NCI-H2196 treated with DMSO at 0.1 percent for 48 hours (cell line): ENCODE data around the gene MCIDAS.

Source experiments
- DNase-seq: peaks from one replicate; lab custom pipeline; 2025; ENCODE audit not compliant: unreplicated experiment; lab: John Stamatoyannopoulos, UW

Gene MCIDAS

DNA sequence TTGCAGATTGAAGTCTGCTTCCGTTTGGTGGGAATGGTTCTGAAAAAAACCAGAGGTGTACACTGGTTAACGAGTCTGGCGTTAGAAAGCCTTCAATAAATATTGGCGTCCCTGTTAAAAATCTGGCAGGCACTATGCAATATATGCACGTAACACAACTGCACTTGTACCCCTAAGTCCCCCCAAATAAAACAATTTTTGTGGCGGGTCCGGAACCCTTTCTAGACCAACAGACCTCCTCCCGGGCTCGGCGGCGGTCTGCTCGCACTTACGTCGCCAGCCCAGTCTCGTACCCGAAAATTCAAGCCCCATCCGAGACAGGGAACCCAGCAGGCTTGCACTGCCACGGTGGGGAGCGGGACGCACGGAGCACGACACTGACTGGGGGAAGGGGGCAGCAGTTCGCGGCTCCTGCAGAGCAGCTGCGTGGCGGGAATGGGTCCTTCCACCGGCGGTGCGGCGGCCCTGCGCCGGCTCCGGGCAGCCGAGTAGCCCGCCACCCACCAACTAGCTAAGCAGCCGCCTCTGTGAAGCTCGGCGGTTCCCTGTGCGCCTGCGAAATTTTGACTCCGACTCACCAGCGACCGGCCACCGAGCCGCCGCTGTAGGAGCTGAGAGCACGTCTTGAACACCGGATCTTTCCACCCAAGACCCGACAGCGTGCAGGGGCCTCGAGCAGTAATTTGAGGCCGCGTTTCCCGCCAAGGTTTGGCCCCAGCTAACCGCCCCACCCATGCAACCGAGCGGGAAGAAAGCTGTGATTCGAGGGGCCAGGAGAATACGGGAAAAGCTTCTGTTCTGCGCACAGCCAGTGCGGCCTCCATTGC is 3.9 kb downstream of the MCIDAS start:
- no peak for DNase-seq

DNA sequence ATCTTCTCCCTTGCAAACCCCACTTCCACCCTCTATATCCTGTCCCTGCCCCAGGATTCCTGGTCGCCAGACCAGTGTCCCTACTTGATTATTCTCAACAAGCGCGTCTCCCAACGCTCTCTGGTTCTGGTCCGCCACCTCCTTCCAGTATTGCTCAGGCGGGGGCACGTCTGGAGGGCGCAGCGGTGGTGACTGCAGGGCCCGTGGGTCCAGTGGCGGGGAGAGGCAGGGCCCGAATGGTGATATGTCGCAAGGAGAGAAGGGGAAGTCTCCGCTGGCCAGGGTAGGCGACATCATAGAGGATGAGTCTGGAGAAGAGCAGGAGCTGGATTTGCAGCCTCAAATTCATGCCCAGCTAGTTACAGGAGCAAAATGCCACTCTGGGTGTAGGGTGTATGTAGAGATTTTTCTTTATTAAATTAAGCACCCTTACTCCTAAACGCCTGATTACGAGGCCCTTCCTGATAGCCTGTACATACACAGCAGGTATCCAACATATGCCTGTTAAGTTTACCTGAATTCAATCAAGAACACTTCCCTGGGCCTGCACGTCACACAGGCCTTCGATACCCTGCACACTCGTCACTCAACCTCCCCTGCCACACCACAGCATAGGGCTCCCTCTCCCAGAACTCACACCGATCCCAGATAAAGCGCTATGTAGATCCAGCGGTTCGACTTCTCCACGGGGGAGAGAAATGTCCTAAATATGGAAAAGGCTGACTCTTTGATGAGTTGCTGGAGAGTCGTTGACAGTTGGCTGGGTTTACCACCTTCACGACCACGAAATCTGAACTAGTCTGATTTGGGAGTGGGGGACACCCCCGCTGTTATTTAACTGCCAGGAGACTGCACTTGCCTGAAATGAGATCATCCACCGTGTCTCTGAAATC is 4.8 kb downstream of the MCIDAS start:
- DNase-seq = no peak

DNA sequence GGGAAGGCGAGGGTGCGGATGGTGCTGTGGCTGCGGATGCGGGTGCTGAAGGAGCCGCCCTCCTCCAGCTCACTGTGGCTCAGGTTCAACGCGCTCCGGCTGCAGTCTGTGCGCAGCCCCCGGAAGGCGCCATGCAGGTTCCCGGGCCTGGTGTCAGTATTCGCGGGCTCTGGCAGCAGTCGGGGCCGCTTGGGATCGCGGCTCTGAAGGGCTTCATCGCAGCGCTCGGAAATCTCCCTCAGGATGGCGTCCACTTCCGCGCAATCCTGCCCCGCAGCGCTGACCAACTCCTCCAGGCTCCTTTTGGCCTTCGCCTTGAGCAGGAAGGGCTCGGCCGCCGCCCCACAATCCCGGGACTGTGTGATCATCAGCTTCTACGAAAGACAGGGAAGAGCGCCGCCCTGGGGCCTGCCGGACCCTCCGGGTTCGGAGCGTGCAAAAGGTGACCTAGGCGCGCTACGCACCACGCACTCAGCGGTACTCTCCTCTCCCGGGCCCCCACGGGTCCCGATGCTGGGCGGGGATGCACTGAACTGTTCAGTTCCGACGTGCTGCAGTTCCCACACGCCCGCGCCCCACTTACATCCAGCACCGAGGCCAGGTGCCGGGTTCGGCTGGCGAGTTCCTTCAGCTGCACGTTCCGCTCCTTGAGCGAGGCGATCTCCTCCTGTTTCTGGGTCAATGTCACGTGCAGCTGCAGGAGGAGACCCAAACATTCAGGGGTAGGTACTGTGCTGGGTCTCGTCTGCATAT is 6.5 kb downstream of the MCIDAS start:
- no peak for DNase-seq

DNA sequence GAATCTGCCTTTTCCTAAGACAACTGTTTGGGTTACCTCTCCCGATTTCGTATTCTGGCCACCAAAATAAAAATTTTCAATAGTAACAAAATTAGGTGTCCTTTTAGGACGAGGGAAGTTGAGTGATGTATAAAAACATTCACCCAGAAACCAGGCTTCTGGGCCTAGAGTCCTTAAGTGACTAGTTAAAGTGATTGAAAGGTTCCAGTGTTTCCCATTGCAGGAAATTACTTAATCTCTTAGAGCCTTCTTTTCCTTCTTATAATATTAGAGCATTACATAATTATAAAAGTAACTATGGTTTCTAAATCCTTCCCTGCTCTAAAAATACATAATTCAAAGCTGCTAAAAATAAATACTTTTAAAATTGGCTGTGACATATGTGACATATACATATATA is 7.3 kb downstream of the MCIDAS start:
- no peak for DNase-seq

DNA sequence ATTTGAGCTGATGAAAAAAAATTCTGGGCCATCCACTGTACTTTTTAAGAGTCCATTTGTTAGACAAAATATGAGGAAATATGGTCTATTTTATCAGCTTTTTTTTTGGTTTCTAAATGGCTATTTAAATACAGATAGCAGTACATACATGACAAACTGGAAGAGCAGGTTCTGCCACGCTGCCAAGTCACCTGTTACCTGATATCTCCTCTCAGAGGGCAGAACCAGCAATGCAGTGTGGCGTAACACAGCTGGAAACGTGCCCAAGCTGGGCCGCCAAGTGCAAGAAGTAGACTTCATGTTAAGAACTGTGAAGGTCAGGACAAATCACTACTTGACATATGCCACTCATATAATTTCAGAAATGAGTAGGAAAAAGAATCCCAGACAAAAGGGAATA is 8.1 kb downstream of the MCIDAS start:
- peak; percentile 9 for DNase-seq

DNA sequence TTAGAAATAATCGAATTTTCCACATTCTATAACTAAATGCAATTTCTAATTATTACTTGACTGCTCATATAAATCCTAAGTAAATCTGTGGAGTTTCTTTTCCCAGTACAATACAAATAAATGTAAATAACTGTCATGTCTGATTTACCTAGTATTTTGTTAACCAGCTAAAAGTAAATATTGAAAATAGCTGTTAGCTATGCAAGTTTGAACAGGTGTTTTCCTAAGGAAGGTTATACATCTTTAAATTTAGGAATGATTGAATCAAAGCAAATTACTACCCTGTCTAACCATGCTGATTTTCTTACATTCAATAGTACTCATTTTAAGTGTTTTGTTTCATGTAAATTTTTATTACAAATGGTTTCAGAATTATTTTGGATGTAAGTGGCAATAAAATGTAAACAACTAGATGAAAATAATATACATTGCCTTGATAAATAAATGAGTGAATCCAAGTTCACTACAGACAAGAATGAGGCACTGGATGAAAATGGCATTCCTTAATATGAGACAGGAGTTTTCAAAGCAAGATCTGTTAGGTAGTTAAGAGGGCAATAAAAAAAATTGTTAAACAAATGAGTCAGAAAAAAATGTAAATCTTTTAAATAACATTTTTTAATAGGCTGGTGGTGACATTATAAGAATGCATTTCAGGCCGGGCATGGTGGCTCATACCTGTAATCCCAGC is 15.8 kb downstream of the MCIDAS start:
- no peak for DNase-seq

DNA sequence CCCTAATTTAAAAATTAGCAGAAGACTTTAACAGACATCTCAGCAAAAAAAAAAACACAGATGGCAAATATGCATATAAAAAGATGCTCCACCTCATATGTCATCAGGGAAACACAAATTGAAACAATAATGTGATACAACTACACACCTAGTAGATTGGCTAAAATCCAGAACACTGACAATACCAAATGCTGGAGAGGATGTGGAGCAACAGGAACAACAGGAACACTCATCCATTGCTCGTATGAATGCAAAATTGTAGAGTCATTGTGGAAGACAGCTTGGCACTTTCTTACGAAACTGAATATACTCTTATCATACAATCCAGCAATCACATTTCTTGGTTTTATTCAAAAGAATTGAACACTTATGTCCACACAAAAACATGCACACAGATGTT is 22.1 kb downstream of the MCIDAS start:
- DNase-seq = no peak

DNA sequence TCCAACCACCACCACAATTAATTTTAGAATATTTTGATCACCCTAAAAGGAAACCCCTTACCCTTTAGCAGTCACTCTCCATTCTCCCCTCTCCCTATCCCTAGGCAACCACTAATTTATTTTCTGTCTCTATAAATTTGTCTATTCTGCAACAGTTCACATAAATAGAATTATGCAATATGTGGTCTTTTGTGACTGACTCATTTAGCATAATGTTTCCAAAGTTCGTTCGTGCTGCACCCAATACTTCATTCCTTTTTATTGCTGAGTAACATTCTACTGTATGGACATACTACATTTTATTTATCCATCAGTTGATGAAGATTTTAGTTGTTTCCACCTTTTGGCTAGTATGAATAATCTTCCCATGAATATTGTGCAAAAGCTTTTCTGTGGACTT is 36.0 kb downstream of the MCIDAS start:
- DNase-seq = no peak

DNA sequence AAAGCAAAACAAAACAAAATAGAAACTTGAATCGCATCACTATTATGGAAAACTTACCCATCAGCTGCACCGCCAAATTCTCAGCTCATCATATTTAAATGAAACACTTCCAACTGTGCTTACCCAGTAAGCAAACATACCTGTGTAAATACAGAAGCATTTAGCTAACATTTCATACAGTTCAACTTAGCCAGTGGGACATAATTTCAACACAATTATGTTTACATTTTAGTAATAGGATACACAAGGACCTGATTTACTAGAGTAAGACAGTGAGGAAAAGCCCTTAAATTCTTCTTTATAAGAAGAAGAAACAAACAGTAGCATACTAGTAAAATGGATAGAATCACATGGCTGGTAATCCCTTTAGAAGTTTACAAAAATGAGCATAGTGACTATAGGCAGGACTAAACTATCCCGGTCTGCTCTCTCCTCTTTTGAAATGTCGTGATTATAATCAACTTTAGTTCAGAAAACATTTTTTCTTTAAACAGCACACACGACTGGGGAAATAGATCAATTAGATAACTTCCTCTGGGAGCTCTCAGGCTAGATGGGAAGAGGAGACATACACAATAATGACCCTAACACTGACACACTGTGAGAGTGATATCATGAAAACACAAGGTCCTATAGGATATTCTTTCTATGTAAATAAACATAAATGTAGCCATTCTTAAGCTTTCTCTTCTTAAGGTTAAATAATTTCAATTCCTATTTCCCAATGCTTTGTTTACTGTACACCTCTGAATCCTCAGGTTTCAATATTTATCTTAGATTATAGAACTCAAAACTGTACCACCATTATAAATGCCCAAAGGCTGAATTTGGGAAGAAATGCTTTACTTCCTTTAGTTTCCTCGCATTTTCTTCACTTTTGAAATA is 38.2 kb downstream of the MCIDAS start:
- DNase-seq = no peak

DNA sequence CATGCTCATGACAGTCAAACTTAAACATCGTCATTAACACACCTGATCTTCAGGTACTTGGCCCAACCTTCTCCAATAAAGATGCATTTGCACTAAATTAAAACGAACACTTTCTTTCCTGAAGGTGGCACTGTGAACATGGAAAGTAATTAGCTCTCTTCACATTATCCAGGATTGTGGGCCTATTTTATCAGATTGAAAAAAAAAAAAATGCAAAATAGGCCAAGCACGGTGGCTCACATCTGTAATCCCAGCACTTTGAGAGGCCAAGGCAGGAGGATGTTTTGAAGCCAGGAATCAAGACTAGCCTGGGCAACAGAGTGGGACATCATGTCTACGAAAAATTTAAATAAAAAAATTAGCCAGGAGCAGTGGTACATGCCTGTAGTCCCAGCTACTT is 39.7 kb downstream of the MCIDAS start:
- peak; percentile 5 for DNase-seq

DNA sequence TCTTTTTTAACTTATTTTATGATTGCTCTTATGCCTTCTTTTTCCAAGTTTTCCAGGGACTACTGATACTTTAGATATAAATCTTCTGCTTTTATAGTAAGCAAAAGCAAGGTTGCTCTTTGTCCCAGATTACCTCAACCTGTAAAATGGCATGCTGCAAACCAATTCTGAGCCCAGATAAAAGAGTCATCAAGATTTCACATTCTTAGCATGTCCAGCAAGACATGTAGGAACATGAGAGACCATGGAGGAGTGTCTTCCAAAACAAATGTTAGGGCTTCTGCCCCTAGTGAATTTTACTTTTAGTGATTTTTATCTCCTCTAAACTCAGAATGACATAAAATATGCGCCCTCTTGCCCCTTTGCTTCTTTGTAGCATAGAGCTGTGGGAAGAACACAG is 47.1 kb downstream of the MCIDAS start:
- DNase-seq = no peak

DNA sequence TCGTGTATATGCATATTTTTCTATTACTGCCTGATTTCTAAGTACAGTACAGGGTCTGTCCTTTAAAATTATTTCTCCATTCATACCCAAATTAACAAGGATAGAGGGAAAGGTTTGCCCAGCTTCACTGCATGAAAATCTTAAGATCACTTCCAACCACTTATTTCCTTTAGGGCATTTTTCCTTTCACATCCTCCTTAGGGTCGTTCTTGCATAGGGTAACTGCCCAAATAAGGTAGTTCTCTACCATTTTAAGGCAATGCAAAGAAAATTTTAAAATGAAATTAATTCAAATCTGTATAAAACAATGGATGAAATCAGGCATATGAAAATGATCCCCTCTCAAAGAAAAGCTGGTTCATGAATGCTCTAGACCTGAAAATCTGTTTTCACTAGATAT is 50.0 kb downstream of the MCIDAS start:
- DNase-seq = no peak

DNA sequence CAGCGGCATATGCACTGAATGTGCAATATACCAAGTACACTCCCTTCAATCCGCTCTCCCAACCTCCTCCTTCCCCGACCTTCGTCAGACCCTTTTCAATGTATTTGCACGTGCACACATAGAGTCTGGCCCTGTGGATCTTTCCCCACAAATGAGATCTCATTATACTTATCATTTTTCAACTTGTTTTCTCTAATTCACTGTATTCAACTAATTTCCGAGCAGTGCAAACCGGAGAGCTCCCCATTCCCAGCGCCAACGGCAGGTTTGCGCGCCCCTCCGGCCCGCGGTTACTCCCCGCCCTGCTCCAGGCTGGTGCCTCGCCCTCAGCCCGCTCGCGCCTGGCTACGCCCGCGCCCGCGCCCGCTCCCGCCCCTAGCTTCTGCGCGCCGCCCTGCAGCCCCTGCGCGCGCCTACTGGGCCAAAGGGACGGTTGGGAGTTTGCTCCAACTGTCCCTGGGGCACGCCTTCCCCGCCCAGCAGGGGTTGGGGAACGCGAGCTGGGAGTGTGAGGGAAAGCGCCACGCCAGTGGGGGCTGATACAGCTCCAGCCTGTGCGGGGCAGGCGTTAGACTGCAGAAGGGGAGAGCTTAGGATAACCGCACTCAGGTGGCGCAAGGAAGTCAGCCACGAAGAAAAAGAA is 50.8 kb downstream of the MCIDAS start:
- DNase-seq = peak; percentile 15

DNA sequence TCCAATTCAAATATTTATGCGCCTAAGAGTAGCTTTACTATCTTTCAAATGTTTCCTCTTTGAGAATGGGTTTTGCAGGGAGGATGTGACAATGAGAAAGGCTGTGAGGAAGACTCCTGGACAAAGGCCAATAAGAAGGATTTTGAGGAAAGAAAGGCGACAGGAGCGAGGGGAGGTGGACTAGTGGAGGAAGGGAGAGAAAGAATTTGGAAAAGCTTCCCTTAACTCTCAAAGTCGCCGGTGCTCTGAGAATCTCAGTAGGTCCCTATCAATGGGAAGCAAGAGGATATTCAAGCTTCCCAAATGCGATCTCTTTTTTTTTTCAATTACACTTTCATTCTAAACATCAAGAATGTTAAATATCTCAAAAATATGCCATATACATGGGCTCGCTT is 51.3 kb downstream of the MCIDAS start:
- DNase-seq = no peak

DNA sequence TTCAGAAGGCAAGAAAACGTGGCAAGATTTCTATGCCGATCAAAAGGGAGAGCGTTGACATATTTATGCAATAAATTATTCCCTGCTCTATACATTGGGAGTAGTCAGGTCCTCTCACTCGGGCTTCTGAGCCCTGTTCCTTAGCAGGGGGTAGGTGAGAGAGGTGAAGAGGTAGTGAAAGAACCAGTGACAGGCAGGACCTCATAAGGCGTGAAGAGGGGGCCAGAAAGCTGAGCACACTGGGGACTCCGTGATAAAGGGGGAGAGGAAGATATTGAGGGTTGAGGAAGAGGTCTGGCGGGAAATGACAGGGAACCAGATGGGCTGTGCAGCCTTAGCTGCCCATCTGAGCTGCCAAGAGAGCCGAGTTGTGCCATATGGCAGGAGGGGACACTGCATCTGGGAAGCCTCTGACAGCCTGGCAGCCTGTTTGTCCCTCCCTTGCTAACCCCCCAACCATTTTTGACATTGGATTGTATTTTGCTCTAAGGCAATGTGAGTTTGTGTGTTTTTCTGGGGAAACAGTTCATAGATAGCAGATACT is 53.4 kb downstream of the MCIDAS start:
- DNase-seq = no peak

DNA sequence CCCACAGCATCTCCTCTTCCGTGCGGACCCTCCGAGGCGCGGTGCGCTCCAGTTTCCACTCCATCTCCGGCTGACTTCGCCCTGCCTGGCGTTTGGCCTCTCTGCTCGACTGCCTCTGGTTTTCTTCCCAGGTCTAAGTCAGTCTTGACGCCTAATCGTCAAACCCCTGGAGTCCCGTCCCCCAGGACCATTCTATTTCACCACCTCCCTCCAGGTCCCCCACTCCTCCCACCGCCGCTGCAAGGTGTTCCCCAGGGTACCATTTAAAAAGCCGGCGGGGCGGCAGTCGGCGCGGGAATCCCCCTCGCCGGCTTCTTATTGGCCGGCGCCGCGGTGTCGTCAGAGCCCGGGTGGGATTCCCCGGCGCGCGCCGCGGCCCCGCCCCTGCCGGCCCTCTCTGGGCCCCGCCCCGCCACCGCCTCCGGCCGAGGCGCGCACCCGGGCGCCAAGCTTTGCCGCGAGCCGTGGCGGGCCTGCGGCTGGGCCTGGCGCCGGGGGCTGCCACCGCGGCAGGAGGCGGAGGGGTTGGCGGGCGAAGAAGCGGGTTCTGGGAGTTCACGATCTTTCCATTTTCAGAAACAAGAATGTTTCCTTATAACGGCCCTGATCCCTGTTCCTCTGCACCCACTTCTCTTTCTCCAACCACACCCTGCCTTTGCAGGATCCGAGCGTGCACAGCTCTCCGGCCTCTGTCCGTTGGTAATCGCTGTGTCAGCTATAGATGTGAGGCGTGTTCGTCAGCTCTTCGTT is 54.0 kb downstream of the MCIDAS start, which contains the start of gene CDC20B:
CDC20B (minus strand) TSS at position 241 of the 750 bp plus-strand sequence; CDS start at position 64, 177 bp downstream.
- DNase-seq = peak; percentile 15

DNA sequence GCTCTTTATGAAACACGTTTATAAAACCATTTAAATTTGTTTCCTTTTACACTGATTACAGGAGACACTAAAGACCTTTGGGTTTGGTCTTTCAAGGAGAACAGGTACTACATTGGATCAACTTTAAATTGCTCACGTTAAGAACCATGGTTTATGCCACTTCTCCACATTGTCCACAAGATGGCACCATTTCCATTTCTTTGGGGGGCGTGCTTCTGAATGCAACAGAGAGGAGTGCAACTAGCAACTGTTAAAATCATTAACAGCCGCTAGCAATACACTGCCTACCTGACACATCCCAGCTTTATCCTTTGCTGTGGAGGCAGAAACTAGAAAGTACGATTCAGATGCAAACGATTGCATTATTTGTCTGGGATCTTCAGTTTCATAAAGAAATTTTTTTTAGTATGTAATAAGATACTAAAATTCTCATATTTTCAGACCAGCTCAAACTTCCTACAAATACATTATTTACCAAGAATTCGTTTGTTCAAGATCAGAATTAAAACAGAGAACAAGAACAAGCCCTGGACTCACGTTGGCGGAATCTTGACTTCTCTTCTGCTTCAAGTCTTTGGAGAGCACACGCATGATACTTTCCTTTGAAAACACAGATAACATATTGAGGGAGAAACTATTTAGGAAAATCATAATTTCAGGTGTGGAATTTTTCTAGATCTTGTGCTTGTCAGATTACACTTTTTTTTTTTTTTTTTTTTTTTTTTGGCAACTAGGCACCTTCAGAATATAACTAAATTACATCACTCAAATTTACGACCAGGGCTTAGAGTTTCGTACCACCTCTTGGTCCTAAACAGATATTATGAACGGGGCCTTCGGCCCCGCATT is 54.8 kb downstream of the MCIDAS start:
- DNase-seq = peak; percentile 29
